ENCODE measurements around the gene PI4KB. TPM values are rescaled to one million over a fixed set of nuclear protein-coding genes. Genes with fewer than 3 reads are reported as not detected.

PI4KB gene
- total and polyA plus RNA-seq, 9 of the 15 experiments (the other 6 are each of a cell fraction or from before 2014, with no cell fraction given): 3.1 to 65.4 (median 45.1) TPM

GRCh38 chr1:151293093-151293492 lies 34.1 kb downstream of the PI4KB start:
- intact Hi-C loops (cut with micrococcal nuclease): no loop called here
- TF ChIP-seq RAD51 (IDR thresholded peaks at IDR 0.05; ENCODE audit: borderline replicate concordance, low read depth) (no peak), POLR2B (IDR thresholded peaks at IDR 0.05; ENCODE audit: low read depth, partially characterized antibody) (peak; percentile 12)
- H2AFZ ChIP-seq (ENCODE audit: low read depth, low read length): no peak overlapping the region
- H3K79me2 ChIP-seq (ENCODE audit: control insufficient read depth, insufficient read depth, low read length): no peaks in the 10 kb centered on the region
- no peak overlapping the region for H3K9ac ChIP-seq (ENCODE audit: insufficient read depth in 1 of 2, low read depth in 2 of 2, low read length in 2 of 2)
- no peak for DNase-seq (ENCODE audit: extremely low read depth in 1 of 4, low spot score in 3 of 4)
- no peak for FAIRE-seq
- POLR2A ChIA-PET: interaction anchor here (0.7 to 4.2 kb wide), 12 partner anchors 9 to 1166 kb away, joined by 3 to 43 read pairs (median 4); partner anchors contain the start of genes PSMB4 and ZNF687
- no peak for ATAC-seq
- no TSS peak for BruUV-seq (replicated peaks)
- no peak overlapping the region for H3K27ac ChIP-seq (ENCODE audit: extremely low read depth, low read depth, low read length)
- H3K4me3 ChIP-seq: no peak overlapping the region
- peaks cover 9% of the 10 kb centered on the region; the same call in 1 of the 2 replicates for H4K20me1 ChIP-seq (replicated peaks; ENCODE audit: control insufficient read depth, insufficient read depth, low read length)
- no peaks in the 10 kb centered on the region for H3K9me3 ChIP-seq (replicated peaks; ENCODE audit: control insufficient read depth, insufficient read depth, low read depth, low read length)
- peaks cover 91% of the 10 kb centered on the region; the same call in 2 of the 3 replicates for H3K36me3 ChIP-seq (ENCODE audit: control insufficient read depth, insufficient read depth, low read length)
- no peak overlapping the region for H3K4me2 ChIP-seq (ENCODE audit: insufficient read depth, low read length)
- H3K27me3 ChIP-seq (ENCODE audit: control insufficient read depth in 2 of 2, insufficient read depth in 2 of 2, low read length in 2 of 2): no peaks in the 10 kb centered on the region
- 67% methylated on average over 4 of the region's 6 CpGs for WGBS (ENCODE audit: insufficient coverage, low coverage, missing lambda C conversion rate)
- H3K9me1 ChIP-seq (ENCODE audit: control insufficient read depth, insufficient read depth, low read length): peaks cover 3% of the 10 kb centered on the region
- H3K4me1 ChIP-seq (replicated peaks in 1 of 2; ENCODE audit: control insufficient read depth in 2 of 2, insufficient read depth in 2 of 2, low read length in 2 of 2): peaks cover 0 to 21% of the 10 kb centered on the region in 2 experiments; a peak in 2 of 5 replicates
- CTCF ChIA-PET (ENCODE audit: low intra/inter-chr PET ratio): no interaction called here
- in situ Hi-C loops (cut with MboI): no loop called here

- Histone ChIP-seq H3K4me1 (replicated peaks in 1 of 2; ENCODE audit: control insufficient read depth in 2 of 2, insufficient read depth in 2 of 2, low read length in 2 of 2) (peaks cover 0 to 28% of the 10 kb centered on the region in 2 experiments; a peak in 2 of 5 replicates), H2AFZ (ENCODE audit: low read depth, low read length) (no peak overlapping the region), H3K79me2 (ENCODE audit: control insufficient read depth, insufficient read depth, low read length) (no peaks in the 10 kb centered on the region; the same call in 2 of the 3 replicates), H3K9me3 (replicated peaks; ENCODE audit: control insufficient read depth, insufficient read depth, low read depth, low read length) (no peaks in the 10 kb centered on the region), H3K4me2 (ENCODE audit: insufficient read depth, low read length) (no peak overlapping the region), H3K27ac (ENCODE audit: extremely low read depth, low read depth, low read length) (no peak overlapping the region; the same call in 2 of the 3 replicates), H3K9ac (ENCODE audit: insufficient read depth in 1 of 2, low read depth in 2 of 2, low read length in 2 of 2) (no peak overlapping the region), H3K27me3 (ENCODE audit: control insufficient read depth in 2 of 2, insufficient read depth in 2 of 2, low read length in 2 of 2) (no peaks in the 10 kb centered on the region), H3K9me1 (ENCODE audit: control insufficient read depth, insufficient read depth, low read length) (peaks cover 5% of the 10 kb centered on the region), H3K4me3 (no peak overlapping the region), H3K36me3 (ENCODE audit: control insufficient read depth, insufficient read depth, low read length) (peaks cover 91% of the 10 kb centered on the region; the same call in 2 of the 3 replicates), H4K20me1 (replicated peaks; ENCODE audit: control insufficient read depth, insufficient read depth, low read length) (peaks cover 9% of the 10 kb centered on the region; the same call in 1 of the 2 replicates)
- DNase-seq (ENCODE audit: extremely low read depth in 1 of 4, low spot score in 3 of 4) (peak in 1 of 4 experiments; percentile 27), FAIRE-seq (no peak), ATAC-seq (peak; percentile 62)
- intact Hi-C loops (cut with micrococcal nuclease) (no loop called here), in situ Hi-C loops (cut with MboI) (no loop called here)
- POLR2A ChIA-PET: interaction anchor here (0.6 to 4.2 kb wide), 15 partner anchors 8 to 1166 kb away, joined by 3 to 43 read pairs (median 3); partner anchors contain the start of genes PSMB4 and ZNF687
- CTCF ChIA-PET (ENCODE audit: low intra/inter-chr PET ratio): no interaction called here
- TSS peak; percentile 41 for BruUV-seq (replicated peaks)
- WGBS (ENCODE audit: insufficient coverage, low coverage, missing lambda C conversion rate): 92% methylated on average over 13 of the region's 13 CpGs
- peak; percentile 24 for TF ChIP-seq POLR2B (IDR thresholded peaks at IDR 0.05; ENCODE audit: low read depth, partially characterized antibody)
- TF ChIP-seq CTCFL (IDR thresholded peaks at IDR 0.05; ENCODE audit: borderline replicate concordance, insufficient read depth, low read depth, low read length, poor library complexity, severe bottlenecking): no peak
- TF ChIP-seq TFE3 (CRISPR knock-in tag; IDR thresholded peaks at IDR 0.05): peak; percentile 48
- 0 out of 2 replicates have a peak, but pooled peaks have one; percentile 37 for TF ChIP-seq TFAP4 (CRISPR knock-in tag; IDR thresholded peaks at IDR 0.05; ENCODE audit: borderline replicate concordance)
- no peak for TF ChIP-seq SRSF3 (IDR thresholded peaks at IDR 0.05; ENCODE audit: insufficient read depth, low read length)
- TF ChIP-seq RBFOX2 (IDR thresholded peaks at IDR 0.05; ENCODE audit: low read depth, low read length): 0 out of 2 replicates have a peak, but pooled peaks have one; percentile 27
Observed at GRCh38 chr1:151292207-151293030, 34.8 kb downstream of the PI4KB start.
